Tibial artery (tissue), 4 donors: ENCODE data around the gene TRIM62.

ENCODE experiments used
- DNase-seq, 2 donors: peaks; one replicate each; pipeline ENCODE4 v3.0.0-alpha.2; 2019
- H3K27ac ChIP-seq, 2 donors: fragments of 200-600 bp; sonication (generic) in 1 of 2; 1 replicate in 1 of 2; 2 replicates in 1 of 2; pipeline ENCODE4 v1.5.1; 2018 to 2019; ENCODE audit warnings: mild to moderate bottlenecking in 1 of 2
- H3K27me3 ChIP-seq, 2 donors: fragments of 200-600 bp; sonication (generic) in 1 of 2; one replicate each; pipeline versions ENCODE4 v1.5.1 to v1.6.0; 2016 to 2019
- H3K36me3 ChIP-seq, 3 donors: fragments of 200-600 bp; sonication (generic) in 2 of 3; one replicate each; pipeline ENCODE4 v1.5.1; 2016 to 2019; ENCODE audit warnings: mild to moderate bottlenecking in 2 of 3
- H3K4me1 ChIP-seq, 4 donors: fragments of 200-600 bp; sonication (generic) in 2 of 4; 1 replicate in 3 of 4; 2 replicates in 1 of 4; pipeline ENCODE4 v1.5.1; 2016 to 2019
- H3K4me3 ChIP-seq, 2 donors: fragments of 200-600 bp; sonication (generic) in 1 of 2; 1 replicate in 1 of 2; 2 replicates in 1 of 2; pipeline ENCODE4 v1.5.1; 2018 to 2019; ENCODE audit warnings: mild to moderate bottlenecking in 2 of 2
- H3K9me3 ChIP-seq, 3 donors: fragments of 200-600 bp; sonication (generic) in 1 of 3; one replicate each; pipeline ENCODE4 v1.5.1; 2016 to 2019
- CTCF ChIP-seq, 2 experiments: fragments of 200-600 bp in 1 of 2; fragments of 450-650 bp in 1 of 2; IDR thresholded peaks; one replicate each; pipeline ENCODE4 v1.5.1; 2017 to 2019; ENCODE audit warnings: antibody characterized with exemption in 2 of 2, mild to moderate bottlenecking in 1 of 2, moderate library complexity in 1 of 2
- intact Hi-C: fragments of 100-400 bp; cut with DNase I; formaldehyde crosslinking; loops from one replicate; pipeline ENCODE4 v1.15.0; 2023; ENCODE audit warnings: low total_unique reads

Gene TRIM62

GRCh38 chr1:33163621-33164519 is 18.0 kb downstream of the TRIM62 start:
- TF ChIP-seq CTCF (IDR thresholded peaks at IDR 0.05) = no peak
- intact Hi-C loops = no loop called here
- Histone ChIP-seq H3K27me3 (no peaks in the 10 kb centered on the region), H3K4me3 (no peak overlapping the region), H3K9me3 (no peaks in the 10 kb centered on the region), H3K27ac (no peak overlapping the region), H3K4me1 (peaks cover 0 to 15% (median 5%) of the 10 kb centered on the region in 4 donors), H3K36me3 (peaks cover 13 to 44% (median 18%) of the 10 kb centered on the region in 3 donors)
- DNase-seq = no peak

GRCh38 chr1:33162141-33162540 is 19.7 kb downstream of the TRIM62 start:
- H3K9me3 ChIP-seq = no peaks in the 10 kb centered on the region
- no peak for DNase-seq
- no peaks in the 10 kb centered on the region for H3K27me3 ChIP-seq
- no peak overlapping the region for H3K4me3 ChIP-seq
- H3K36me3 ChIP-seq = peaks cover 18 to 45% (median 29%) of the 10 kb centered on the region in 3 donors
- H3K4me1 ChIP-seq = peaks cover 0 to 15% (median 5%) of the 10 kb centered on the region in 4 donors
- no peak for TF ChIP-seq CTCF (IDR thresholded peaks at IDR 0.05)
- intact Hi-C loops = no loop called here
- no peak overlapping the region for H3K27ac ChIP-seq

- no peak for TF ChIP-seq CTCF (IDR thresholded peaks at IDR 0.05)
- no peaks in the 10 kb centered on the region for H3K9me3 ChIP-seq
- no peaks in the 10 kb centered on the region for H3K27me3 ChIP-seq
- H3K27ac ChIP-seq = no peak overlapping the region
- H3K36me3 ChIP-seq = peaks cover 18 to 48% (median 27%) of the 10 kb centered on the region in 3 donors
- no peak overlapping the region for H3K4me3 ChIP-seq
- intact Hi-C loops = no loop called here
- no peak for DNase-seq
- H3K4me1 ChIP-seq = peaks cover 0 to 18% (median 9%) of the 10 kb centered on the region in 4 donors
These were observed 20.7 kb downstream of the TRIM62 start for GRCh38 chr1:33161061-33161681.

- DNase-seq = no peak
- H3K4me3 ChIP-seq = no peak overlapping the region
- no peak for TF ChIP-seq CTCF (IDR thresholded peaks at IDR 0.05)
- peaks cover 0 to 21% (median 11%) of the 10 kb centered on the region in 4 donors for H3K4me1 ChIP-seq
- no peaks in the 10 kb centered on the region for H3K27me3 ChIP-seq
- H3K27ac ChIP-seq = no peak overlapping the region
- intact Hi-C loops = no loop called here
- H3K9me3 ChIP-seq = no peaks in the 10 kb centered on the region
- H3K36me3 ChIP-seq = peaks cover 18 to 39% (median 27%) of the 10 kb centered on the region in 3 donors
These were observed 22.3 kb downstream of the TRIM62 start for GRCh38 chr1:33159577-33159976.

- intact Hi-C loops = no loop called here
- H3K4me3 ChIP-seq = no peak overlapping the region
- H3K36me3 ChIP-seq = peaks cover 18 to 39% (median 21%) of the 10 kb centered on the region in 3 donors
- H3K9me3 ChIP-seq = no peaks in the 10 kb centered on the region
- DNase-seq = no peak
- H3K27ac ChIP-seq = no peak overlapping the region
- H3K4me1 ChIP-seq = peaks cover 0 to 23% (median 21%) of the 10 kb centered on the region in 4 donors
- H3K27me3 ChIP-seq = no peaks in the 10 kb centered on the region
- no peak for TF ChIP-seq CTCF (IDR thresholded peaks at IDR 0.05)
These were observed 23.5 kb downstream of the TRIM62 start for GRCh38 chr1:33158366-33158765.
